NOMO-1 treated with DMSO at 0.1 percent for 48 hours (cell line): ENCODE measurements around the gene PEF1.
"Not testable (repeated sequence)": the region's sequence is repeated elsewhere in the genome, so short reads cannot be mapped to it uniquely, and the experiment has no call there.

Experiments
- DNase-seq: peaks from one replicate; lab custom pipeline; 2025; ENCODE audit not compliant: unreplicated experiment; lab: John Stamatoyannopoulos, UW

PEF1 gene

DNA sequence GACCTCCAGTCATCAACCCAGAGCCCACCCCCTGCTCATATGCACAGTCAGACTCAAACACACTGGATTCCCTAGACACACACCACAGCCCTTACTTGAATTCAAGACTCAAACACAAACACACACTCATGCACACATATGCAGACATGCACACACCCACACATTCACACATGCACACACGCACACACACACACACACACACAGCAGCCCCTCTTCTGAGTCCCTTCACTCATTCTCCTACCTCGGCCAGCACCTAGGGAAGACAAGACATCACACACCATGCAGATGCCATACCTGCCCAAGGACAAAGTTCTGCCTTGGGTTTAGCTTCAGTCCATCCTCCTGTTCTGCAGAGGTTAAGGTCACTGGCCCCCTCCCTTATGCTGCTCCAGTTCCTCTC, 28.7 kb downstream of the PEF1 start:
- no peak for DNase-seq

DNA sequence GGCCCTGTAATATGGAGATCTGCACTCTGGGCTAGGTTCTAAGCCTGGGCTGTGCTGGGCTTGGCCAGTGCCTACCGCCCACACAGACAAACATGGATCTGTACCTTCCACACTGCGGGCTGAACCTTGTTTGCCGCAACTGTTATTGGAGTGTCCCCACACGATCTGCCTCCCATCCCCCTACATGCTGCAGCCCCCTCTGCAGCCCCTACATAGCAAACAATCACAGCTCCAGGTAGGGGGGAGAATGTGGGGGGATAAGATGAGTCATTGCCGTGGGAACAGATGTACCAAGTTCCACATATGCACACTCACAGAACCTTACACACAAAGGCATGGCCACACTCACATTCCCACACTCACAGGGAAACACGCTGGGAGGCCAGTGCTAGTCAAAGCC, 29.3 kb downstream of the PEF1 start:
- no peak for DNase-seq

DNA sequence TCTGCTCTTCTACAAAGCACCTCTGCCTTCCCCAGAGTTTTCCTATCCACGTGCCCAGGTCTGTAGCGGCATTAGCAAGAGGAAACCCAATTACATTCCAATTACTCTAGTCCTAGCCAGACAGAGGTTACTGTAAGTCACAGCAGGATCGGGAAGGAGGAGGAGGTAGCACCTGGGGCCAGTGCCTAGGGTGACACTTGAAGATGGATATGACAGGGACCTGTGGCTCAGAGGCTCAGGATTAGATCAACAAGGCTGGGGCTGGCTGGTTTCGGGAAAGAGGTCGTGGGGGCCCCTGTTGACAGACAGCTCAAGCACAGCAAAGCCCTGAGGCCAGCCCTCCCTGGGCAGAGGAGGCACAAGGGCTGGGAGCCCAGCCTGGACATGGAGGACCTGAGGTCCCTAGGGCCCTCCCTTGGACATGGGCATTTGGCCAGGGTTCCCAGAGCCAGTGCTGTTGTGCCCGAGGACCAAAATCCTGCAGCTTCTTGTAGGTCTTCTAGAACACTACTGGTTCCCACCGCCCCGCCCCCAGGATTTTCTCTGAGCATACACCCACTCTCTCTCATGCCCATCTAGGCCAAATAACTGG, 30.2 kb downstream of the PEF1 start:
- DNase-seq: no peak

- DNase-seq: peak; percentile 28
Observed at GRCh38 chr1:31609514-31610118, 35.1 kb downstream of the PEF1 start.

- no peak for DNase-seq
Observed at GRCh38 chr1:31607360-31607759, 37.3 kb downstream of the PEF1 start.

GRCh38 chr1:31605908-31606427, 38.7 kb downstream of the PEF1 start:
- DNase-seq: peak; percentile 97

DNA sequence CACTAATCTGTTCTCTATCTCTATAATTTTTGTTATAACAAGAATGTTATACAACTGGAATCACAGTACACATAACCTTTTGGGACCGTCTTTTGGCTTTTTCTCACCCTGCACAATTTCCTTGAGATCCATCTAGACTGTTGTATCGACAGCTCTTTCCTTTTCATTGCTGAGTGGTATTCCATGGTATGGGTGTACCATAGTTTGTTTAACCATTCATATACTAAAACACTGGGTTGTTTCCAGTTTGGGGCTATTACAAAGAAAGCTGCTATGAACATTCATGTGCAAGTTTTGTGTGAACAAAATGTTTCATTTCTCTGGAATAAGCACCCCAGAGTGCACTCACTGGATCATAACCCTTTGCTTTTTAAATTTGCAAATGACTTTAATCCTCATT, 42.6 kb downstream of the PEF1 start:
- DNase-seq: no peak

DNA sequence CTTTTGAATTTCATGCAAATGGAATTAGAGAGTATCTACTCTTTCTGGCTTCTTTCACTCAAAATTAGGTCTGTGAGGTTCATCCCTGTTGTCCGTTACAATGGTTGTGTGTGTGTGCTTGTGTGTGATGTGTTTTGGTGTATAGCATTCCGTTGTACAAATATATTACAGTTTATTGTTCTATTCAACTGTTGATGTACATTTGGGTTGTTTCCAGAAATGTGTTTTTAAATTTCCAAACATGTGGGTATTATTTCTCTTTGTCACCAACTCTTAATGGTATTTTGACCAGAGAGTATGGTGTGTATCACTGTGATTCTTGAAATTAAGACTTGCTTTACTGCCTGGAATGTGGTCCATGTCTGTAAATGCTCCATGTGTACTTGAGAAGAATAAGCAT, 44.0 kb downstream of the PEF1 start:
- no peak for DNase-seq

DNA sequence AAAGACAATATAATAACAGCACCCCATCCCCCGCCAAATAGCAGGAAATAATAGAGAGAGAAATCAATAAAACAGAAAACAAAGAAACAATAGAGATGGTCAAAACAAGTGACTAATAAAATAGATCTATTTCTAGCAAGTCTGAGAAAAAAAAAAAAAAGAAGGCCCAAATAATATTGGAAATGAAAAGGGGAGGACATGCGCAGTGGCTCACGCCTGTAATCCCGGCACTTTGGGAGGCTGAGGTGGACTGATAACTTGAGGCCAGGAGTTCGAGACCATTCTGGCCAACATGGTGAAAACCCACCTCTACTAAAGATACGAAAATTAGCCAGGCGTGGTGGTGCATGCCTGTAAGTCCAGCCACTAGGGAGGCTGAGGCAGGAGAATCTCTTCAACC, 45.7 kb downstream of the PEF1 start:
- no peak for DNase-seq

- no peak for DNase-seq
Observed at GRCh38 chr1:31596737-31597097, 48.0 kb downstream of the PEF1 start.

DNA sequence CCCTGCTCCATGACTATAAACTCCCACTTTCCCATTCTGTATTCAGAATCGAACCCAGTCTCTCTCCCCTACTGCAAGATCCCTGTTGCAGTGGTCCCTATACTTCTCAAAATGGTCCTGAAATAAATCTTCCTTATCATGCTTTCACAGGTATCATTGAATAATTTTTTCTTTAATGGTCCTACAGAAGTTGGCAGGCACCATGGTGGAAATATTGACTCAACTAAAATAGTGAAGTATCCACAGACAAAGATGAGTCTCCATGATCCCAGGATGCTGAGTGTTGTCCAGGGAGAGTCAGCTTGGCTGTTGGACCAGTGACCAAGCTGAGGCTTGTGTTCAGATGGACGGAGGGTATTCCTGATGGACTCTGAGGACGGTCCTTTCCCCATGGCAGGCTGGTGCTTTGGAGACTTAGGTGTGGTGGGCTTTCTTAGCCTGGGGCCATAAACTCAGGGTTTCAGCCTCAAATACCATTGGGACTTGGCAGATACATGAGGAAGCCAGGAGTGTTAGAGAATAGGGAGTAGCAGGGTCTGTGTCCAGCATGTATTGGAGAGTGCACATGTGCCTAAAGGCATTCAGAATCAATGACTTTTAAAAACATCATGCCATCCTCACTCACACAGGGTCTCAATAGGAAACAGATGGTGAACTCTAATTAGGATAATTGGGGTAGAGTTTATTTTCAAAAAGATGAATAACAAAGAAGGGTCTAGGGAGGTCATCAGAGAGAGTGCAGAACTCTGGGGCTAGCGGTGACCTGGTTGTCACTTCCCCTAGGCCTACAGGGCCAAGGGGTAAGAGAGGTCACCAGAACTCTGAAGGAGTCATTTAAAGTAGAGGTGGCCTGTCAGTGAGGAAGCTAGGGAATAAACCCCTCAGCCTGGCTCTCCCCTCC, 48.6 kb downstream of the PEF1 start:
- peak; percentile 4 for DNase-seq

DNA sequence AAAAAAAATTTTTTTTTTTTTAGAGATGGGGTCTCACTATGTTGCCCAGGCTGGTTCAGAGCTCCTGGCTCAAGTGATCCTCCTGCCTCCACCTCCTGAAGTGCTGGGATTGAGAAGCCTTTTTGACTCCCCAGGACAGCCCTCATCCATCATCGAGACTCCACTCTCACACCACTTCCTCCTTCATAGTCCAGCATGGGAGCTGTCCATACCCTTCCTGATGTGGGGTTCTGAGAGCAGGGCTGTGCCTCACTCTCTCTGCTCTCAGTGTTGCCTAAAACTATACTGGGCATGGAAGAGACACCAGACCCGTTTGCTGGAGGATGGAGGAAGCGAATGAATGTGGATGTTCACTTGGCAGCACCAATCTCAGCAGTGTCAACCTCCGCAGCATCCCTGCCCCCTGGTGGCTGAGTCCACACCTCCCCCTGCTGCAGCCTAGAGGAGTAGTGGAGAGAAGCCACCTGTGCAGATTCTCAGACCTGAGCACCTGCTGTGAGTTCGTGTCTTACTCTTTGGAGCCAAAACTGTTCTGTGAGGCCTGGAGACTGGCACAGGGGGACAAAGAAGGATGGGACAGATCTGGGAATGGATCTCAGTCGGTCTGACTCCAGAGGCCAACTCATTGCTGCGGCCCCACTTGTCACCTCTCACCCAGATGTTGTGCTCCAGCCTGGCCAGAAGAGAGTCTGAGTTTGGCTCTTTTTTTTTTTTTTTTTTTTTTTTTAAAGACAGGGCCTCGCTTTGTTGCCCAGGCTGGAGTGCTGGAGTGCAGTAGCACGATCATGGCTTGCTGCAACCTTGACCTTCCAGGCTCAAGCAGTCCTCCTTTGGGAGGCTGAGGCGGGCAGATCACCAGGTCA, 50.7 kb downstream of the PEF1 start:
- peak; percentile 52 for DNase-seq

GRCh38 chr1:31593136-31593665, 51.5 kb downstream of the PEF1 start:
- DNase-seq: no peak

GRCh38 chr1:31592132-31592531, 52.5 kb downstream of the PEF1 start:
- no peak for DNase-seq

GRCh38 chr1:31591425-31592093, 53.1 kb downstream of the PEF1 start:
- no peak for DNase-seq

DNA sequence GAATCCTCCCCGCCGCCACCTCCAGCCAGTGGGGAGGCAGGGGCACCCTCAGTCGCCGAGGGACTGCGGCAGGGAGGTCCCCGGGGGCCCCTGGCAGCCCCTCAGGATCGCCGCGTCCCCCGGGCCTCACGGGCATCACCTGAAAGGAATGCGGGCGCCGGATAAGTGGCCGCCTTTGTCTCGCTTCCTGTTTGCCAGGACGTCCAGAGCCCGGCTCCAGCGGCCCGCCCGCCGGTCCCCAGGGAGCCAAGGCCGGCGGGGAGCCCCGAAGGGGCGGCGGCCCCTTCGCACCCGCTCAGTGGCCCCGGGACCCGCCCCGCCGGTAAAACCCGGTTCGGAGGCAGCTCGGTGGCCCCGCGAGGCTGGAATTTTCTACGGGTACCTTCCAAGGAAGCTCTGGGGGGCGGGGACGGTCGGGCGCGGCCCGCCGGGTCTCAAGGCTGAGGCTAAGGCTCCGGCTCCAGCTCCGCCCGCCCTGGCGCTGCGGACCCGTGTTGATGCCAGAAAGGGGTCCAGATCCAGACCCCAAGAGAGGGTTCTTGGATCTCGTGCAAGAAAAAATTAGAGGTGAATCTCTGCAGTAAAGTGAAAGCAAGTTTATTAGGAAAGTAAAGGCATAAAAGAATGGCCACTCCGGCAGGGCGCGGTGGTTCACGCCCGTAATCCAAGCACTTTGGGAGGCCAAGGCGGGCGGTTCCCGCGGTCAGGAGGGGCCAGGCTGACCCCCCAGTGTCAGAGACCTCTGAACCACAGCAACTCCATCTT, 55.7 kb downstream of the PEF1 start:
- no peak for DNase-seq

- DNase-seq: peak; percentile 46
Observed at GRCh38 chr1:31587720-31588423, 56.8 kb downstream of the PEF1 start.

GRCh38 chr1:31587328-31587699, 57.4 kb downstream of the PEF1 start:
- not testable (repeated sequence) for DNase-seq
